Skeletal muscle satellite cell (primary cell): ENCODE measurements around the gene RAP1B.

ENCODE experiments used
- H3K27me3 ChIP-seq: 2 replicates; pipeline ENCODE4 v1.7.0; 2013; ENCODE audit warnings: low read length; ENCODE audit not compliant: control insufficient read depth, insufficient read depth
- H3K36me3 ChIP-seq: 2 replicates; pipeline ENCODE4 v1.7.0; 2013; ENCODE audit warnings: mild to moderate bottlenecking, control low read depth, low read length; ENCODE audit not compliant: insufficient read depth
- H3K4me1 ChIP-seq: 2 replicates; pipeline ENCODE4 v1.7.0; 2013; ENCODE audit warnings: low read length; ENCODE audit not compliant: control insufficient read depth, insufficient read depth
- H3K4me2 ChIP-seq: 2 replicates; pipeline ENCODE4 v1.7.0; 2013; ENCODE audit warnings: mild to moderate bottlenecking, low read length
- H3K4me3 ChIP-seq: 2 replicates; pipeline ENCODE4 v1.7.0; 2013; ENCODE audit warnings: low read length
- H3K9ac ChIP-seq: 2 replicates; pipeline ENCODE4 v1.7.0; 2013; ENCODE audit warnings: mild to moderate bottlenecking, low read depth, low read length, moderate library complexity
- H3K9me3 ChIP-seq: replicated peaks from 2 replicates; pipeline ENCODE4 v1.7.0; 2013; ENCODE audit warnings: mild to moderate bottlenecking, control low read depth, low read length

Gene RAP1B

DNA sequence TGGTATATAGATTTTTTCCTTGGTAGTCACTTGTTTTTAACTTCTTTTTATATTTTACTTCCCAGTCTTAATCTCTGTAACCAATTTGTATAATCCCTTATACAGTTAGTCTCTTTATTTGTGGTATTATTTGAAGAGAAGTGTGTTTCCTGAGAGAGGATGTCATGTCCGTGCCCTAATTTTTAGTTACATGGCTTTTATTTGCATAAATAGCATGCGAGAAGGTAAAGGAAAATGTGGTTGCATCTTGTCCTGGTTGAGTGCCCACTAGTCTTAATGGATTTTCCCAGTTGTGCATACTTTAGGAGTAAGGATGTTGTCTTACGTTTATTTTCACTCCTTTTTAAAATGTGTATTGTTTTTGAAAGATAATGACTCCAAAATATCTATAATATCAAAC, 27.5 kb downstream of the RAP1B start:
- no peaks in the 10 kb centered on the region for H3K9me3 ChIP-seq
- peaks cover 30% of the 10 kb centered on the region for H3K4me1 ChIP-seq
- H3K4me2 ChIP-seq = no peak overlapping the region
- no peaks in the 10 kb centered on the region for H3K27me3 ChIP-seq
- peaks cover 7% of the 10 kb centered on the region for H3K36me3 ChIP-seq
- H3K4me3 ChIP-seq = no peak overlapping the region
- H3K9ac ChIP-seq = no peak overlapping the region

DNA sequence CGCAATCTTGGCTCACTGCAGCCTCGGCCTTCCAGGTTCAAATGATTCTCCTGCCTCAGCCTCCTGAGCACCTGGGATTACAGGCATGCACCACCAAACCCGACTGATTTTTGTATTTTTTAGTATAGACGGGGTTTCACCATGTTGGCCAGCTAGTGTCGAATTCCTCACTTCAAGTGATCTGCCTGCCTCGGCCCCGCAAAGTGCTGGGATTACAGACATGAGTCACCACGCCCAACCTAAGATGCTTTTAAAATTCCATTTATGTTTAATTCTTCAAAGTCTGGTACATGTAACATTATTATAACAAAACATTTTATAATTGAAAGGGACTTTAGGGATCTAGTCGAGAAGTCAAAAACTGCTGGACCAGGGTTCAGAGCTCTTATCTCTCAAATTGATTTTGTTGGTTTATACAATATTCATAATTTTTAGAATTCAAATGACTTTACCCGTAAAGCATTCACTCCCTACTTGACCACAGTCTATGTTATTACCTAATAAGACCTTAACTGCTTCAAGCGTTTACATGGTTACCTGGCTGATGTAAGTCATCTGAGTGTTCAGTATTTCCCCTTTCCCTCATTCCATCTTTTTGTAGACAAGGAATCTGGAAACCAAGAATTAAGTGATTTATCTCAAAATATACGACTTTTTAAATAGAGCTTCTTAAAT, 28.2 kb downstream of the RAP1B start:
- Histone ChIP-seq H3K36me3 (peaks cover 7% of the 10 kb centered on the region), H3K4me3 (no peak overlapping the region), H3K4me2 (no peak overlapping the region), H3K4me1 (peaks cover 30% of the 10 kb centered on the region), H3K9me3 (no peaks in the 10 kb centered on the region), H3K9ac (no peak overlapping the region), H3K27me3 (no peaks in the 10 kb centered on the region)

DNA sequence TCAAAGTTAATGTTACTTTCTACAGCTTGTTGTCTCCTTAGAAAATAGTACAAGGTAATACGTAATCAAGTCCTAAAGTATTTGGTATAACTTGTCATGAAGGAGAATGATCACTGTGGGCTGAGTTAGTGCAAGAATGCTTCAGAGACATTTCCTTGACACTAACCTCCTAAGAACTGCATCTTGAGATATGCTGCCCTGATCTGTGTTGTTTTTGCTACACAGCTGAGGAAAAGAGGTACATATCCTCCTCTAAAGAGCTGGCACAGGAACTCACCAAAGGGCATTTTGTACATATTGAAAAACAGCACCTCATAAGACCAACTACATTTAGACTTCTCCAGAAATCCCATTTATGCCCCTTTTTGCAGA, 28.7 kb downstream of the RAP1B start:
- Histone ChIP-seq H3K4me3 (no peak overlapping the region), H3K27me3 (no peaks in the 10 kb centered on the region), H3K36me3 (peaks cover 7% of the 10 kb centered on the region), H3K9me3 (no peaks in the 10 kb centered on the region), H3K4me1 (peaks cover 30% of the 10 kb centered on the region), H3K4me2 (no peak overlapping the region), H3K9ac (no peak overlapping the region)

DNA sequence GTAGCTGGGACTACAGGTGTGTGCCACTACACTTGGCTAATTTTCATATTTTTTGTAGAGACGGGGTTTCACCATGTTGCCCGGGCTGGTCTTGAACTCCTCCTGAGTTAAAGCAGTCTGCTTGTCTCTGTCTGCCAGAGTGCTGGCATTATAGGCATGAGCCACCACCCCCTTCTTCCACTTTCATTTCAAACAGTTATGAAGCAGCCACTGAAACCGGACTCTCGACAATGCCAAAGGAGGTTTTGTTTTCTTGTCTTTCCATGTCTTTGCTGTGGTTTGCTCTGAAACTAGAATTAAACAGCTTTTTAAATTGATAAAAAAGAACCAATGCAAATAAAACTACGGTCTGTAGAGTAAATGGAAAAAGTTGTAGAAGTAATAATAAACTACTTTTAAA, 30.4 kb downstream of the RAP1B start:
- Histone ChIP-seq H3K9ac (no peak overlapping the region), H3K4me1 (peaks cover 26% of the 10 kb centered on the region), H3K4me3 (no peak overlapping the region), H3K27me3 (no peaks in the 10 kb centered on the region), H3K9me3 (no peaks in the 10 kb centered on the region), H3K4me2 (peak overlapping the region; percentile 33), H3K36me3 (peaks cover 11% of the 10 kb centered on the region)

DNA sequence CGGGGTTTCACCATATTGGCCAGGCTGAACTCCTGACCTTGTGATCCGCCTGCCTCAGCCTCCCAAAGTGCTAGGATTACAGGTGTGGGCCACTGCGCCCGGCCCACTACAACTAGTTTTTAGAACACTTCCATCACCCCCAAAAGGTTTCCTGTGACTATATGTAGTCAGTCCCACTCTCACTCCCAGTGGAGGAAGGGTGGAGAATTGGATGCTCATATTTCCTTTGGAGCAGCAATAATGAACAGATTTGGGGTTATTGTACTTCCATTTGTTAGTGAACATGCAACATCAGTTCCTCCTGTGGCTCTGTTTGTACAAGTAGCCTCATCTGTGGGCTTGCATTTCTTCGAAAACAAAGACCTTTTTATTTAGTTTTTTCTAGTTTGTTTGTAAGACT, 35.8 kb downstream of the RAP1B start:
- no peak overlapping the region for H3K9ac ChIP-seq
- H3K9me3 ChIP-seq = no peaks in the 10 kb centered on the region
- no peaks in the 10 kb centered on the region for H3K4me1 ChIP-seq
- H3K4me3 ChIP-seq = no peak overlapping the region
- H3K4me2 ChIP-seq = no peak overlapping the region
- peaks cover 30% of the 10 kb centered on the region for H3K36me3 ChIP-seq
- H3K27me3 ChIP-seq = no peaks in the 10 kb centered on the region

DNA sequence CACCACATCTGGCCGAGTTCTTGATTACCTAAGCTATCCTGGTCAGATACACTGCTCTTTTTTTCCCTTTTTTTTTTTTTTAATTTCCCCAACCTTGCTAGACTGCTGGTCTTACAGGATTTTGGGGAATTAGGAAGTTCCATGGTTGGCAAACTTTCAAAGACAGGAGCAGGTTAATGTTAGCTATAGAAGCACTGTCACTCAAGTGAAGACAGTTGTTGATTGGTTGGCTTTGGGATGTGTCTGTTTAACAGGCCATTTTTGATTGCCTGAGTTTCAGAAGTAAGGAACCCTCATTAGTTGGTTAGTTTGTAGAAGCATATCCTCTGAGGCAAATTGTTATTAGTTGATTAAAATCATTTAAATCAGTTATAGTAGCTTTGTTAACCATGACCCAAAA, 36.8 kb downstream of the RAP1B start:
- Histone ChIP-seq H3K4me1 (no peaks in the 10 kb centered on the region), H3K9me3 (no peaks in the 10 kb centered on the region), H3K9ac (no peak overlapping the region), H3K27me3 (no peaks in the 10 kb centered on the region), H3K4me2 (no peak overlapping the region), H3K4me3 (no peak overlapping the region), H3K36me3 (peaks cover 39% of the 10 kb centered on the region)

DNA sequence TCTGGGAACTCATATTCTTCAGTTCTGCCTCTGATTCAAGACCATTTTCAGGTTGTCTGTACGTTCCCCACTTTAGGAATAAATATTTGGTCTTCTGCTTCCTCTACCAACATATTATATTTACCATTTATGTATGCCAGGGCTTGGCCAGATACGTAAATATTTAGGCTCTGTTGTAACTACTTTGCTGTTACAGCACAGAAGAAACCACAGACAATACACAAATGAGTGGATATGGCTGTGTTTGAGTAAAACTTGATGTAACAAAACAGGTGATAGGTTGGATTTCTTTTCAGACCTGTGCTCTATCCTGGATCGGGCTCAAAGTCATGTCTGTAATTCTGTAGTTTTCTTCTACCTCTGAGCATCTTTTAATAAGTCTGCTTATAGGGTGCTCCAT, 37.5 kb downstream of the RAP1B start:
- Histone ChIP-seq H3K27me3 (no peaks in the 10 kb centered on the region), H3K36me3 (peaks cover 39% of the 10 kb centered on the region), H3K4me3 (no peak overlapping the region), H3K9ac (no peak overlapping the region), H3K9me3 (no peaks in the 10 kb centered on the region), H3K4me1 (no peaks in the 10 kb centered on the region), H3K4me2 (no peak overlapping the region)

DNA sequence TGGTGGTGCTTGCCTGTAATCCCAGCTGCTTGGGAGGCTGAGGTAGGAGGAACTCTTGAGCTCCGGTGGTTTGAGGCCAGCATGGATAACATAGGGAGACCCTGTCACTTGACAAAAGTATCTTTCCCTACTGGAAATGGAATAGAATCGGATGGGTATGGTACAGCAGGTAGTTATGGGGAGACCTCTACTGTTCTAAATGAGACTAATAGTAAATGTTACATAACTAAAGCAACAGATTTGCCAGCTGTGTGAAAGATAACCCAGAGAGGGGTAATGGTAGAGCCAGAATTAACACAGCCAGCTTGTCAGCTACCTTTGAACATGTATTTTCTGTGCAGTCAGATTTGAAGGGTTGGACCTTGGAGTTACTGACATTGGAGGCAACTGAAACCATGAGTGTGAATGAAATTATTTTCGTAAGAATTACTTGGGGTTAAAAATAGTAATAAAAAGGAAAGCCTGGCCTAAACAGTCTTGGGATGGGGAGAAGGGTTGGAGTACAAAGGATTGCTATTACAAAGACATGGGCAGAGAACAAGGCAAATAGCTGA, 54.4 kb downstream of the RAP1B start:
- Histone ChIP-seq H3K9ac (no peak overlapping the region), H3K9me3 (no peaks in the 10 kb centered on the region), H3K4me2 (no peak overlapping the region), H3K4me1 (no peaks in the 10 kb centered on the region), H3K4me3 (no peak overlapping the region), H3K36me3 (peaks cover 45% of the 10 kb centered on the region), H3K27me3 (no peaks in the 10 kb centered on the region)

DNA sequence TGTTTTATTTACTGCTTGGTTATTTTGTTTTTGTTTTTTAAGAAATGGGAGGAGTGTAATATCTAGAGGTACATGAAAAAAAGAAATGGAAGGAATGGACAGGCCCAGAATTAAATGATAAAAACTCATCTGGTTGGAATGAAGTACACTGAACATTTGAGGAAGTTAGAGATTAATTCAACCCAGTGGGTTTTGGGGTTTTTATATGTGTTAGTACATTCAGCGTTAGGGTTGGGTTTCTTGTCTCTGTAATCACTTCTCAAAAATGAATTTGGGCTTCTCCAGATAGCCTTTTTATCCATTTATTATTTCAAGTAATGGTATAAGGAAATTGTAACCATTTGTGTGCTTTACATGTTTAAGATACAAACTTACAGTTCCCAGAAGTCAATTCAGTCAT, 56.6 kb downstream of the RAP1B start:
- no peaks in the 10 kb centered on the region for H3K9me3 ChIP-seq
- no peak overlapping the region for H3K4me3 ChIP-seq
- no peaks in the 10 kb centered on the region for H3K4me1 ChIP-seq
- H3K9ac ChIP-seq = no peak overlapping the region
- peaks cover 33% of the 10 kb centered on the region for H3K36me3 ChIP-seq
- no peaks in the 10 kb centered on the region for H3K27me3 ChIP-seq
- no peak overlapping the region for H3K4me2 ChIP-seq

DNA sequence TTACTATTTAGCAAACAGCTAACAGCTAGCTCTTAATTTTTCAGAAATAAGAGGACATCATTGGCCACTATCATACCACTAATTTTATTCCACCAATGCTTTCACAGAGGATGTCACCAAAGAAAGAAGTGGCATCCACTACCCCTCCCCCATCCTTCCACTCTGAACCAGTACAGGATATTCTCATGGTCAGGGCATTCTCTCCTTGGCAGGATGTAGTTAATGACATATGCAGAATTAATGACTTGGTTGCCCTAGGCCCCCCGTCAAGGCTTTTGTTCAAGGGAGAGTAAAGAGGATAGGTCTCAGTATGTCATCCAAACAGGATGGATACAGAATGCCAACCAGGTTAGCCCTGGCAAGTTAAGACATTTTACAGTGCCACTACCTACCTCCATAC, 57.2 kb downstream of the RAP1B start:
- Histone ChIP-seq H3K9ac (no peak overlapping the region), H3K4me3 (no peak overlapping the region), H3K9me3 (no peaks in the 10 kb centered on the region), H3K4me2 (no peak overlapping the region), H3K27me3 (no peaks in the 10 kb centered on the region), H3K36me3 (peaks cover 33% of the 10 kb centered on the region), H3K4me1 (no peaks in the 10 kb centered on the region)

DNA sequence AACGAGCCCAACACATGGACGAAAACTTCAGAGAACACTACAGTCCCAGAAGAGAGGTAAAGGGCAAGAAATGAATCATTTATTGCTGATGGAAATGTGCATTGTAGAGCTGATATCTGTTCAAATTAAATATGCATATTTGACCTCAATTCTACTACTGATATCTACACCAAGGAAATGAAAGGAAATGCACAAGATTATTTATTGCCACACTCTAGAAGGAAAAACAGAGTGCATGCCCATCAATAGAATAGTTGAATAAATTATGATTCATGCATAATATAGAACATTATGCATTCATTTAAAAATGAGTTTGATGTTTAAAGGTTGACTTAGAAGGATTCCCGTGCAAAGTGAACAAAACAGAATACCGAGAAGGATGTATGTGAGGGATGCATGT, 60.5 kb downstream of the RAP1B start:
- Histone ChIP-seq H3K9ac (no peak overlapping the region), H3K4me1 (peaks cover 8% of the 10 kb centered on the region), H3K4me2 (no peak overlapping the region), H3K36me3 (peaks cover 6% of the 10 kb centered on the region), H3K9me3 (no peaks in the 10 kb centered on the region), H3K27me3 (no peaks in the 10 kb centered on the region), H3K4me3 (no peak overlapping the region)

DNA sequence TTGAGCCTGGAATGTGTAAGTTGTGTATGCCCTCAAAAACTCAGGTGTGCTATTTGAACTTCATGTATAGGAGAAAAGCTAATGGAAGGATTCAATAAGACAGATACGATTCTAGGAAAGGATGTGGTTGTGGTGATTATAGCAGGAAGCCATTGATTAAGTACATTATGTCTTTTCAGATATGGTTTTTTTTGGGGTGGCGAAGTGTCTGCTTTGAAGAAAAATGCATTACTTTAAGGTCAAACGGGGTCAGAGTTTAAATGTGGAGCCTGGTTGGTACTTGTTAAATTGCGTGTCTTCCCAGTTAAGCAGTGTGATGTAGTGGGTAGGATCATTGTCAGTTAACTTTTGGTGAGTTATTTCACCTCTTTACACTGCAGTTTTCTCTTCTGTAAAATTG, 63.1 kb downstream of the RAP1B start:
- Histone ChIP-seq H3K9me3 (no peaks in the 10 kb centered on the region), H3K4me2 (no peak overlapping the region), H3K36me3 (no peaks in the 10 kb centered on the region), H3K9ac (no peak overlapping the region), H3K4me1 (peaks cover 12% of the 10 kb centered on the region), H3K27me3 (no peaks in the 10 kb centered on the region), H3K4me3 (no peak overlapping the region)
